GM23338 (cell line): ENCODE data around the gene TAOK3. TPM values are rescaled to one million over a fixed set of nuclear protein-coding genes. Genes with fewer than 3 reads are reported as not detected.

ENCODE experiments used
- ATAC-seq: fragments of 200-7000 bp; cut with Tn5 transposase; 3 replicates; pipeline ENCODE4 v1.9.1; 2020
- DNase-seq: peaks from one replicate; pipeline ENCODE4 v3.0.0-alpha.2; 2015; ENCODE audit warnings: low spot score
- H2AFZ ChIP-seq: fragments of 200-600 bp; sonication (generic); 2 replicates; pipeline ENCODE4 v1.8.0; 2016; ENCODE audit warnings: antibody characterized with exemption, mild to moderate bottlenecking, moderate library complexity
- H3F3A ChIP-seq: fragments of 200-600 bp; sonication (generic); replicated peaks from 2 replicates; pipeline ENCODE4 v1.8.0; 2017; ENCODE audit warnings: antibody characterized with exemption, mixed run types, low read depth
- H3K27ac ChIP-seq: fragments of 200-600 bp; sonication (generic); 2 replicates; pipeline ENCODE4 v1.6.1; 2016; ENCODE audit warnings: low read depth
- H3K27me3 ChIP-seq: fragments of 200-600 bp; sonication (generic); 2 replicates; pipeline ENCODE4 v1.8.0; 2016; ENCODE audit warnings: mild to moderate bottlenecking, mixed run types, moderate library complexity; ENCODE audit not compliant: insufficient read depth
- H3K36me3 ChIP-seq: fragments of 200-600 bp; sonication (generic); 2 replicates; pipeline ENCODE4 v1.8.0; 2016; ENCODE audit warnings: mild to moderate bottlenecking; ENCODE audit not compliant: insufficient read depth
- H3K4me1 ChIP-seq: fragments of 200-600 bp; sonication (generic); 2 replicates; pipeline ENCODE4 v1.8.0; 2016; ENCODE audit warnings: mild to moderate bottlenecking, moderate library complexity; ENCODE audit not compliant: insufficient read depth
- H3K4me2 ChIP-seq: fragments of 200-600 bp; sonication (generic); 2 replicates; pipeline ENCODE4 v1.7.1; 2017; ENCODE audit warnings: mixed run types
- H3K4me3 ChIP-seq: fragments of 200-600 bp; sonication (generic); 2 replicates; pipeline ENCODE4 v1.6.1; 2016; ENCODE audit warnings: mixed run types
- H3K79me2 ChIP-seq: fragments of 200-600 bp; sonication (generic); replicated peaks from 2 replicates; pipeline ENCODE4 v1.8.0; 2017; ENCODE audit warnings: mild to moderate bottlenecking; ENCODE audit not compliant: insufficient read depth
- H3K9me2 ChIP-seq: fragments of 200-600 bp; sonication (generic); 2 replicates; pipeline ENCODE4 v1.8.0; 2017; ENCODE audit not compliant: insufficient read depth
- H4K20me1 ChIP-seq: fragments of 200-600 bp; sonication (generic); replicated peaks from 2 replicates; pipeline ENCODE4 v1.8.0; 2017; ENCODE audit warnings: mild to moderate bottlenecking; ENCODE audit not compliant: insufficient read depth
- H3K27ac Mint-ChIP-seq: 2 replicates; pipeline ENCODE4 v1.8.0; 2020; ENCODE audit warnings: inconsistent platforms, mild to moderate bottlenecking, moderate library complexity, mixed read lengths
- H3K27me3 Mint-ChIP-seq: 3 replicates; pipeline ENCODE4 v1.8.0; 2022; ENCODE audit warnings: low read depth, mild to moderate bottlenecking, moderate library complexity, mixed read lengths, inconsistent platforms; ENCODE audit not compliant: insufficient read depth, poor library complexity
- H3K36me3 Mint-ChIP-seq: 3 replicates; pipeline ENCODE4 v1.8.0; 2021; ENCODE audit warnings: low read depth, mild to moderate bottlenecking, inconsistent platforms, moderate library complexity, mixed read lengths
- H3K4me1 Mint-ChIP-seq: 3 replicates; pipeline ENCODE4 v1.8.0; 2020; ENCODE audit warnings: mild to moderate bottlenecking, inconsistent platforms, mixed read lengths
- H3K4me3 Mint-ChIP-seq: 3 replicates; pipeline ENCODE4 v1.8.0; 2021; ENCODE audit warnings: moderate library complexity, mild to moderate bottlenecking, inconsistent platforms, mixed read lengths
- H3K9me3 Mint-ChIP-seq: 3 replicates; pipeline ENCODE4 v1.8.0; 2020; ENCODE audit warnings: moderate library complexity, mild to moderate bottlenecking, inconsistent platforms, mixed read lengths
- CREB1 ChIP-seq: fragments of 250-450 bp; sonication (Bioruptor Pico); IDR thresholded peaks from 2 replicates; pipeline ENCODE4 v1.5.0; 2020; ENCODE audit warnings: low read depth, mild to moderate bottlenecking, moderate library complexity
- EZH2phosphoT487 ChIP-seq: fragments of 200-600 bp; sonication (generic); IDR thresholded peaks from one replicate; pipeline ENCODE4 v1.8.1; 2018; ENCODE audit warnings: antibody characterized with exemption; ENCODE audit not compliant: unreplicated experiment
- NANOG ChIP-seq: IDR thresholded peaks from 2 replicates; pipeline ENCODE4 v1.6.1; 2016; ENCODE audit warnings: antibody characterized with exemption, borderline replicate concordance
- POLR2AphosphoS5 ChIP-seq: IDR thresholded peaks from 2 replicates; pipeline ENCODE4 v1.6.1; 2016; ENCODE audit warnings: antibody characterized with exemption, low read depth
- STAT1 ChIP-seq: IDR thresholded peaks from one replicate; pipeline ENCODE4 v1.6.1; 2016; ENCODE audit warnings: antibody characterized with exemption; ENCODE audit not compliant: unreplicated experiment
- ZNF331 ChIP-seq: fragments of 250-450 bp; sonication (Bioruptor Pico); IDR thresholded peaks from 2 replicates; pipeline ENCODE4 v1.5.0; 2020; ENCODE audit warnings: low read depth, mild to moderate bottlenecking, moderate library complexity
- polyA plus RNA-seq: library from polyadenylated mRNA; unstranded; fragments of >200 nt; fragmentation: Nextera tagmentation; extraction: Ambion mirVana; gene quantifications from 2 replicates; pipeline ENCODE4 v1.2.1, GENCODE V29; 2016
- total RNA-seq: library from RNA; depleted of rRNA; stranded (reverse); fragments of >200 nt; shearing (Covaris generic); gene quantifications from 2 replicates; pipeline ENCODE4 v1.2.3, GENCODE V29; 2014
- TF ChIP-seq, protein P1 (sequence below), 2 experiments: fragments of 200-600 bp in 1 of 2; sonication (generic) in 1 of 2; conservative IDR thresholded peaks; 2 replicates each; pipeline versions ENCODE4 v1.5.1 to v1.6.1; 2016 to 2017; ENCODE audit warnings: antibody characterized with exemption in 2 of 2, low read depth in 2 of 2, mild to moderate bottlenecking in 2 of 2, moderate library complexity in 1 of 2
- TF ChIP-seq, protein P2 (sequence below): IDR thresholded peaks from one replicate; pipeline ENCODE4 v1.6.1; 2018; ENCODE audit warnings: antibody characterized with exemption; ENCODE audit not compliant: unreplicated experiment
- TF ChIP-seq, protein P3 (sequence below): fragments of 250-450 bp; sonication (Bioruptor Pico); IDR thresholded peaks from 2 replicates; pipeline ENCODE4 v1.5.0; 2020; ENCODE audit warnings: mild to moderate bottlenecking, moderate library complexity
- TF ChIP-seq, protein P4 (sequence below): IDR thresholded peaks from 2 replicates; pipeline ENCODE4 v1.6.1; 2016; ENCODE audit warnings: antibody characterized with exemption

TAOK3 gene
- total and polyA plus RNA-seq, 2 experiments from 2014 or later = 7.6 to 20.4 TPM

DNA sequence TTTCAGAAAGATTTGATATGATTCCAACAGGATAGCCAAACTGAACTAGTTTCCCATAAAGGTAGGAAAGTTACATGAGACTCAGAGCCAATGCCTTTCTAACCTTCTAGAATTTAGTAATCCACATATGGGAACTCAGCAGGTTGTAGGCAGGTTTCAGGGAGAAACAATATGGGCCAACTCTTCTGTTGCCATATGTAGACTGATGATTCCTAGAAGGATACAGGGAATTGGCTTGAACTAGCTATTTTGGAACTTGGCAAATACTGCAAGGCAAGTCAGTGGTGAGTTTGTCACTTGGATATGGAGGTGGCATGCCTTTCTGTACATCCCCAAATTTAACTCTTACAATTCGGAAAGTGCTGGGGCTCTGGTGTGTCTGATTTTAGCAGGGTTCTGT is 19.1 kb upstream of the TAOK3 start:
- H3K4me3 ChIP-seq = no peak overlapping the region
- H3K27me3 ChIP-seq = no peaks in the 10 kb centered on the region
- H3K27me3 Mint-ChIP-seq = no peaks in the 10 kb centered on the region
- no peak overlapping the region for H2AFZ ChIP-seq
- H3K79me2 ChIP-seq = peaks cover 5% of the 10 kb centered on the region
- H3F3A ChIP-seq = no peaks in the 10 kb centered on the region
- peaks cover 17% of the 10 kb centered on the region for H4K20me1 ChIP-seq
- no peak overlapping the region for H3K4me2 ChIP-seq
- H3K4me1 Mint-ChIP-seq = no peaks in the 10 kb centered on the region
- H3K4me1 ChIP-seq = no peaks in the 10 kb centered on the region
- H3K27ac Mint-ChIP-seq = no peak overlapping the region
- DNase-seq (no peak), ATAC-seq (no peak)
- no peaks in the 10 kb centered on the region for H3K9me2 ChIP-seq
- H3K4me3 Mint-ChIP-seq = no peak overlapping the region
- peaks cover 37% of the 10 kb centered on the region for H3K36me3 ChIP-seq
- TF ChIP-seq POLR2AphosphoS5 = no peak
- TF ChIP-seq CREB1 = no peak
- TF ChIP-seq EZH2phosphoT487 = no peak
- TF ChIP-seq, protein P1, sequence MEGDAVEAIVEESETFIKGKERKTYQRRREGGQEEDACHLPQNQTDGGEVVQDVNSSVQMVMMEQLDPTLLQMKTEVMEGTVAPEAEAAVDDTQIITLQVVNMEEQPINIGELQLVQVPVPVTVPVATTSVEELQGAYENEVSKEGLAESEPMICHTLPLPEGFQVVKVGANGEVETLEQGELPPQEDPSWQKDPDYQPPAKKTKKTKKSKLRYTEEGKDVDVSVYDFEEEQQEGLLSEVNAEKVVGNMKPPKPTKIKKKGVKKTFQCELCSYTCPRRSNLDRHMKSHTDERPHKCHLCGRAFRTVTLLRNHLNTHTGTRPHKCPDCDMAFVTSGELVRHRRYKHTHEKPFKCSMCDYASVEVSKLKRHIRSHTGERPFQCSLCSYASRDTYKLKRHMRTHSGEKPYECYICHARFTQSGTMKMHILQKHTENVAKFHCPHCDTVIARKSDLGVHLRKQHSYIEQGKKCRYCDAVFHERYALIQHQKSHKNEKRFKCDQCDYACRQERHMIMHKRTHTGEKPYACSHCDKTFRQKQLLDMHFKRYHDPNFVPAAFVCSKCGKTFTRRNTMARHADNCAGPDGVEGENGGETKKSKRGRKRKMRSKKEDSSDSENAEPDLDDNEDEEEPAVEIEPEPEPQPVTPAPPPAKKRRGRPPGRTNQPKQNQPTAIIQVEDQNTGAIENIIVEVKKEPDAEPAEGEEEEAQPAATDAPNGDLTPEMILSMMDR (conservative IDR thresholded peaks at IDR 0.05; ENCODE audit: low read depth in 2 of 2) = no peak
- no peak for TF ChIP-seq ZNF331 (CRISPR knock-in tag)
- TF ChIP-seq, protein P2, sequence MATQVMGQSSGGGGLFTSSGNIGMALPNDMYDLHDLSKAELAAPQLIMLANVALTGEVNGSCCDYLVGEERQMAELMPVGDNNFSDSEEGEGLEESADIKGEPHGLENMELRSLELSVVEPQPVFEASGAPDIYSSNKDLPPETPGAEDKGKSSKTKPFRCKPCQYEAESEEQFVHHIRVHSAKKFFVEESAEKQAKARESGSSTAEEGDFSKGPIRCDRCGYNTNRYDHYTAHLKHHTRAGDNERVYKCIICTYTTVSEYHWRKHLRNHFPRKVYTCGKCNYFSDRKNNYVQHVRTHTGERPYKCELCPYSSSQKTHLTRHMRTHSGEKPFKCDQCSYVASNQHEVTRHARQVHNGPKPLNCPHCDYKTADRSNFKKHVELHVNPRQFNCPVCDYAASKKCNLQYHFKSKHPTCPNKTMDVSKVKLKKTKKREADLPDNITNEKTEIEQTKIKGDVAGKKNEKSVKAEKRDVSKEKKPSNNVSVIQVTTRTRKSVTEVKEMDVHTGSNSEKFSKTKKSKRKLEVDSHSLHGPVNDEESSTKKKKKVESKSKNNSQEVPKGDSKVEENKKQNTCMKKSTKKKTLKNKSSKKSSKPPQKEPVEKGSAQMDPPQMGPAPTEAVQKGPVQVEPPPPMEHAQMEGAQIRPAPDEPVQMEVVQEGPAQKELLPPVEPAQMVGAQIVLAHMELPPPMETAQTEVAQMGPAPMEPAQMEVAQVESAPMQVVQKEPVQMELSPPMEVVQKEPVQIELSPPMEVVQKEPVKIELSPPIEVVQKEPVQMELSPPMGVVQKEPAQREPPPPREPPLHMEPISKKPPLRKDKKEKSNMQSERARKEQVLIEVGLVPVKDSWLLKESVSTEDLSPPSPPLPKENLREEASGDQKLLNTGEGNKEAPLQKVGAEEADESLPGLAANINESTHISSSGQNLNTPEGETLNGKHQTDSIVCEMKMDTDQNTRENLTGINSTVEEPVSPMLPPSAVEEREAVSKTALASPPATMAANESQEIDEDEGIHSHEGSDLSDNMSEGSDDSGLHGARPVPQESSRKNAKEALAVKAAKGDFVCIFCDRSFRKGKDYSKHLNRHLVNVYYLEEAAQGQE = no peak
- TF ChIP-seq, protein P3, sequence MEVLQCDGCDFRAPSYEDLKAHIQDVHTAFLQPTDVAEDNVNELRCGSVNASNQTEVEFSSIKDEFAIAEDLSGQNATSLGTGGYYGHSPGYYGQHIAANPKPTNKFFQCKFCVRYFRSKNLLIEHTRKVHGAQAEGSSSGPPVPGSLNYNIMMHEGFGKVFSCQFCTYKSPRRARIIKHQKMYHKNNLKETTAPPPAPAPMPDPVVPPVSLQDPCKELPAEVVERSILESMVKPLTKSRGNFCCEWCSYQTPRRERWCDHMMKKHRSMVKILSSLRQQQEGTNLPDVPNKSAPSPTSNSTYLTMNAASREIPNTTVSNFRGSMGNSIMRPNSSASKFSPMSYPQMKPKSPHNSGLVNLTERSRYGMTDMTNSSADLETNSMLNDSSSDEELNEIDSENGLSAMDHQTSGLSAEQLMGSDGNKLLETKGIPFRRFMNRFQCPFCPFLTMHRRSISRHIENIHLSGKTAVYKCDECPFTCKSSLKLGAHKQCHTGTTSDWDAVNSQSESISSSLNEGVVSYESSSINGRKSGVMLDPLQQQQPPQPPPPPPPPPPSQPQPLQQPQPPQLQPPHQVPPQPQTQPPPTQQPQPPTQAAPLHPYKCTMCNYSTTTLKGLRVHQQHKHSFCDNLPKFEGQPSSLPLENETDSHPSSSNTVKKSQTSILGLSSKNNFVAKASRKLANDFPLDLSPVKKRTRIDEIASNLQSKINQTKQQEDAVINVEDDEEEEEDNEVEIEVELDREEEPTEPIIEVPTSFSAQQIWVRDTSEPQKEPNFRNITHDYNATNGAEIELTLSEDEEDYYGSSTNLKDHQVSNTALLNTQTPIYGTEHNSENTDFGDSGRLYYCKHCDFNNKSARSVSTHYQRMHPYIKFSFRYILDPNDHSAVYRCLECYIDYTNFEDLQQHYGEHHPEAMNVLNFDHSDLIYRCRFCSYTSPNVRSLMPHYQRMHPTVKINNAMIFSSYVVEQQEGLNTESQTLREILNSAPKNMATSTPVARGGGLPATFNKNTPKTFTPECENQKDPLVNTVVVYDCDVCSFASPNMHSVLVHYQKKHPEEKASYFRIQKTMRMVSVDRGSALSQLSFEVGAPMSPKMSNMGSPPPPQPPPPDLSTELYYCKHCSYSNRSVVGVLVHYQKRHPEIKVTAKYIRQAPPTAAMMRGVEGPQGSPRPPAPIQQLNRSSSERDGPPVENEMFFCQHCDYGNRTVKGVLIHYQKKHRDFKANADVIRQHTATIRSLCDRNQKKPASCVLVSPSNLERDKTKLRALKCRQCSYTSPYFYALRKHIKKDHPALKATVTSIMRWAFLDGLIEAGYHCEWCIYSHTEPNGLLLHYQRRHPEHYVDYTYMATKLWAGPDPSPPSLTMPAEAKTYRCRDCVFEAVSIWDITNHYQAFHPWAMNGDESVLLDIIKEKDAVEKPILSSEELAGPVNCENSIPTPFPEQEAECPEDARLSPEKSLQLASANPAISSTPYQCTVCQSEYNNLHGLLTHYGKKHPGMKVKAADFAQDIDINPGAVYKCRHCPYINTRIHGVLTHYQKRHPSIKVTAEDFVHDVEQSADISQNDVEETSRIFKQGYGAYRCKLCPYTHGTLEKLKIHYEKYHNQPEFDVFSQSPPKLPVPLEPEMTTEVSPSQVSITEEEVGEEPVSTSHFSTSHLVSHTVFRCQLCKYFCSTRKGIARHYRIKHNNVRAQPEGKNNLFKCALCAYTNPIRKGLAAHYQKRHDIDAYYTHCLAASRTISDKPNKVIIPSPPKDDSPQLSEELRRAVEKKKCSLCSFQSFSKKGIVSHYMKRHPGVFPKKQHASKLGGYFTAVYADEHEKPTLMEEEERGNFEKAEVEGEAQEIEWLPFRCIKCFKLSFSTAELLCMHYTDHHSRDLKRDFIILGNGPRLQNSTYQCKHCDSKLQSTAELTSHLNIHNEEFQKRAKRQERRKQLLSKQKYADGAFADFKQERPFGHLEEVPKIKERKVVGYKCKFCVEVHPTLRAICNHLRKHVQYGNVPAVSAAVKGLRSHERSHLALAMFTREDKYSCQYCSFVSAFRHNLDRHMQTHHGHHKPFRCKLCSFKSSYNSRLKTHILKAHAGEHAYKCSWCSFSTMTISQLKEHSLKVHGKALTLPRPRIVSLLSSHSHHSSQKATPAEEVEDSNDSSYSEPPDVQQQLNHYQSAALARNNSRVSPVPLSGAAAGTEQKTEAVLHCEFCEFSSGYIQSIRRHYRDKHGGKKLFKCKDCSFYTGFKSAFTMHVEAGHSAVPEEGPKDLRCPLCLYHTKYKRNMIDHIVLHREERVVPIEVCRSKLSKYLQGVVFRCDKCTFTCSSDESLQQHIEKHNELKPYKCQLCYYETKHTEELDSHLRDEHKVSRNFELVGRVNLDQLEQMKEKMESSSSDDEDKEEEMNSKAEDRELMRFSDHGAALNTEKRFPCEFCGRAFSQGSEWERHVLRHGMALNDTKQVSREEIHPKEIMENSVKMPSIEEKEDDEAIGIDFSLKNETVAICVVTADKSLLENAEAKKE (CRISPR knock-in tag) = no peak
- TF ChIP-seq NANOG = no peak
- TF ChIP-seq, protein P4, sequence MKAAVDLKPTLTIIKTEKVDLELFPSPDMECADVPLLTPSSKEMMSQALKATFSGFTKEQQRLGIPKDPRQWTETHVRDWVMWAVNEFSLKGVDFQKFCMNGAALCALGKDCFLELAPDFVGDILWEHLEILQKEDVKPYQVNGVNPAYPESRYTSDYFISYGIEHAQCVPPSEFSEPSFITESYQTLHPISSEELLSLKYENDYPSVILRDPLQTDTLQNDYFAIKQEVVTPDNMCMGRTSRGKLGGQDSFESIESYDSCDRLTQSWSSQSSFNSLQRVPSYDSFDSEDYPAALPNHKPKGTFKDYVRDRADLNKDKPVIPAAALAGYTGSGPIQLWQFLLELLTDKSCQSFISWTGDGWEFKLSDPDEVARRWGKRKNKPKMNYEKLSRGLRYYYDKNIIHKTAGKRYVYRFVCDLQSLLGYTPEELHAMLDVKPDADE = no peak
- no peak for TF ChIP-seq STAT1
- peaks cover 85% of the 10 kb centered on the region for H3K36me3 Mint-ChIP-seq
- H3K9me3 Mint-ChIP-seq = no peaks in the 10 kb centered on the region
- no peak overlapping the region for H3K27ac ChIP-seq
